ENCODE results near the gene HOXC4. TPM values are rescaled to one million over a fixed set of nuclear protein-coding genes. Genes with fewer than 3 reads are reported as not detected.

The HOXC4 gene
- total and polyA plus RNA-seq, 2 of the 8 experiments (the other 6 are each of a cell fraction or from before 2014, with no cell fraction given), result not detected

DNA sequence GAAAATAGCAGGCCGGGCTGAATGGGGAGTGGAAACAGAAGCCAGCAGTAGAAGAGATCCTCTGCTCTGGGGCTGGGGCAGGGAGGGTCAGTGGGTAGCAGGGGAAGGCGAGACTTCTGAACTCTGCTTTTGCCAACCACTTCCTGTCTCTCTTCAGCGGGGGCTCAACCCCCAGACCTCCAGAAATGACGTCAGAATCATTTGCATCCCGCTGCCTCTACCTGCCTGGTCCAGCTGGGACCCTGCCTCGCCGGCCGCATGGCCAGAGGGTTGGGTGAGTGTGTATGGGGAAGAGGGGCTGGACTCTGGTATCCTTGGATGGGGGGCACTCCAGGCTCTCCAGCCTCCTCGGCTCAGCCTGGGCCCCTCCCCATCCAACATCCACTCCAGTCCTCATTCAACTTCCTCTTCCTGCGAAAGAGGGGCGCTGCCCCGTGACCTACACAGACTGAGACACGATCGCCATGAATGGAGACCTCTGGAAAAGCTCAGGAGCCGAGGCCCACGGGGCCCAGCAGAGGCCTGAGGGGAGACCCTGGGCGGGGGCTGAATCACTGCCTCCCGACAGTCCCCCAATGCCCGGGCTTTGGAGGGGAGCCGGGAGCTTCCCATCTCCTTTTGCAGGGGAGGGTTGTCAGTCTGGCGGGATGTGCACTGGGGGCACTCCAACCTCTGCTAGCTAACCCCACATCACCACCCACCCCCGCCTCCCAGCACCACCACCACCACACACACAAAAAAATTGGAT, 458 bp upstream of the HOXC4 start:
- H3K36me3 ChIP-seq (ENCODE audit: control insufficient read depth in 2 of 4, insufficient read depth in 4 of 4, low read length in 3 of 4), result peaks cover 0 to 2% (median 0%) of the 10 kb centered on the region in 4 experiments; a peak in 1 of 8 replicates
- H3K9me3 ChIP-seq (ENCODE audit: insufficient read depth in 2 of 2, low read depth in 1 of 2, low read length in 1 of 2), result no peaks in the 10 kb centered on the region
- H3K27ac ChIP-seq (ENCODE audit: low read depth, low read length), result no peak overlapping the region
- no peak overlapping the region for H2BK20ac ChIP-seq (ENCODE audit: low read length)
- H2BK5ac ChIP-seq (ENCODE audit: low read depth, low read length), result no peak overlapping the region
- H2BK15ac ChIP-seq (ENCODE audit: low read length), result no peak overlapping the region
- H4K5ac ChIP-seq (ENCODE audit: insufficient read length, low read depth, low read length), result no peak overlapping the region
- peaks cover 1 to 22% (median 5%) of the 10 kb centered on the region in 4 experiments; a peak in 6 of 7 replicates for H3K4me1 ChIP-seq (replicated peaks in 1 of 4; ENCODE audit: control insufficient read depth in 3 of 4, insufficient read depth in 4 of 4, low read length in 3 of 4)
- H3K18ac ChIP-seq (ENCODE audit: extremely low read depth, low read length), result no peak overlapping the region; the same call in 1 of the 2 replicates
- no peak overlapping the region for H3K23ac ChIP-seq (ENCODE audit: insufficient read length)
- DNase-seq (ENCODE audit: low read depth in 1 of 2, low spot score in 2 of 2), result no peak
- H3K4me3 ChIP-seq (ENCODE audit: extremely low read depth in 1 of 4, insufficient read depth in 2 of 4, low read depth in 3 of 4, low read length in 4 of 4), result peak overlapping the region in 1 of 4 experiments; percentile 51; a peak in 5 of 8 replicates
- H2BK120ac ChIP-seq (replicated peaks; ENCODE audit: low read depth, low read length), result no peak overlapping the region
- peaks cover 3% of the 10 kb centered on the region for H3K23me2 ChIP-seq (ENCODE audit: low read depth, low read length)
- H2AFZ ChIP-seq (ENCODE audit: low read length), result no peak overlapping the region
- no peaks in the 10 kb centered on the region for H3K79me2 ChIP-seq (ENCODE audit: control insufficient read depth in 1 of 2, insufficient read depth in 2 of 2, low read length in 2 of 2)
- peaks cover 12 to 15% of the 10 kb centered on the region in 2 experiments for H4K20me1 ChIP-seq (replicated peaks in 1 of 2; ENCODE audit: control insufficient read depth in 1 of 2, insufficient read depth in 2 of 2, low read length in 2 of 2)
- H3K79me1 ChIP-seq (ENCODE audit: low read depth, low read length), result no peaks in the 10 kb centered on the region
- H4K8ac ChIP-seq (ENCODE audit: extremely low read depth, insufficient read depth, low read length), result no peak overlapping the region
- 3% methylated on average over 20 of the region's 22 CpGs; no CpG with 5 or more reads in 1 of the 2 experiments for WGBS, 2 experiments (ENCODE audit: extremely low coverage in 1 of 2, insufficient coverage in 1 of 2, insufficient read length in 1 of 2, insufficient replicate concordance in 2 of 2, low coverage in 1 of 2, low lambda C conversion rate in 2 of 2, missing lambda C conversion rate in 1 of 2)
- peak overlapping the region; percentile 44; the same call in 1 of the 2 replicates for H2BK12ac ChIP-seq (ENCODE audit: low read depth, low read length)
- CTCF ChIA-PET (ENCODE audit: partially characterized antibody), result interaction anchor here (0.6 to 4.9 kb wide), 29 partner anchors 9 to 156 kb away, joined by 3 to 34 read pairs (median 4); partner anchors contain the start of genes HOXC10, HOXC5, HOXC8 and SMUG1
- H3K4ac ChIP-seq (replicated peaks; ENCODE audit: insufficient read length, low read depth, low read length), result no peak overlapping the region
- H3K9ac ChIP-seq (replicated peaks in 1 of 4; ENCODE audit: extremely low read depth in 1 of 4, low read depth in 3 of 4, low read length in 3 of 4), result no peak overlapping the region
- no peak for FAIRE-seq
- H3K14ac ChIP-seq (ENCODE audit: insufficient read length), result no peak overlapping the region
- H3K27me3 ChIP-seq (replicated peaks in 1 of 4; ENCODE audit: control insufficient read depth in 3 of 4, extremely low read depth in 1 of 4, insufficient read depth in 3 of 4, low read length in 3 of 4), result peaks cover 95 to 100% (median 99%) of the 10 kb centered on the region in 4 experiments
- H3K56ac ChIP-seq (replicated peaks; ENCODE audit: insufficient read length, low read depth, low read length), result no peak overlapping the region
- POLR2A ChIA-PET (ENCODE audit: partially characterized antibody), result interaction anchor here (0.9 kb wide), 1 partner anchor 18 kb away, joined by 3 read pairs; no protein-coding TSS in a partner anchor
- H4K91ac ChIP-seq (replicated peaks; ENCODE audit: insufficient read length, low read length), result no peak overlapping the region
- H2AK5ac ChIP-seq (ENCODE audit: low read depth, low read length), result no peak overlapping the region; the same call in 1 of the 2 replicates
- H3K4me2 ChIP-seq (ENCODE audit: insufficient read depth in 1 of 2, low read depth in 2 of 2, low read length in 2 of 2), result peak overlapping the region; percentile 50 to 53
- no peak for TF ChIP-seq RXRA (IDR thresholded peaks at IDR 0.05; ENCODE audit: insufficient read depth, low read depth, low read length)
- TF ChIP-seq CHD1 (IDR thresholded peaks at IDR 0.05; ENCODE audit: low read depth, low read length), result no peak
- peak; percentile 49; the same call in 1 of the 2 replicates for TF ChIP-seq JUND (IDR thresholded peaks at IDR 0.05; ENCODE audit: low read length)
- TF ChIP-seq TEAD4 (IDR thresholded peaks at IDR 0.05; ENCODE audit: low read depth, low read length), result no peak
- TF ChIP-seq ZNF274 (IDR thresholded peaks at IDR 0.05; ENCODE audit: borderline replicate concordance, extremely low read depth, low read length), result no peak
- no peak for TF ChIP-seq RFX5 (IDR thresholded peaks at IDR 0.05; ENCODE audit: borderline replicate concordance, low read depth, low read length)
- peak; percentile 3 for TF ChIP-seq RNF2 (IDR thresholded peaks at IDR 0.05; ENCODE audit: borderline replicate concordance, low read depth, low read length, missing control alignments, poor library complexity, severe bottlenecking)
- TF ChIP-seq CREB1 (IDR thresholded peaks at IDR 0.05), result peak; percentile 66; the same call in 1 of the 2 replicates
- no peak for TF ChIP-seq CBX5 (IDR thresholded peaks at IDR 0.05; ENCODE audit: low read depth, low read length)
- no peak for TF ChIP-seq YY1 (IDR thresholded peaks at IDR 0.05; ENCODE audit: low read depth, low read length)
- no peak for TF ChIP-seq EGR1 (IDR thresholded peaks at IDR 0.05; ENCODE audit: borderline replicate concordance, low read depth, low read length)
- TF ChIP-seq KDM4A (IDR thresholded peaks at IDR 0.05; ENCODE audit: low read depth, low read length, severe bottlenecking), result peak; percentile 16

Data from H1 (cell line).